Left renal cortex interstitium (tissue), 4 donors: ENCODE data around the gene HSPG2. TPM values are rescaled to one million over a fixed set of nuclear protein-coding genes. Genes with fewer than 3 reads are reported as not detected.

ENCODE experiments used
- DNase-seq, 4 donors: peaks; one replicate each; pipeline ENCODE4 v3.0.0-alpha.2; 2013; ENCODE audit warnings: low read depth in 4 of 4, low spot score in 2 of 4, missing footprints in 1 of 4
- polyA plus RNA-seq, 4 donors: library from polyadenylated mRNA; unstranded; fragments of 120-200 nt; gene quantifications; one replicate each; pipeline ENCODE4 v1.2.1, GENCODE V29; 2013; ENCODE audit not compliant: insufficient read length in 4 of 4

HSPG2 gene
- polyA plus RNA-seq, 4 donors = 114 to 185 (median 161) TPM

GRCh38 chr1:21775550-21775914 is 161.6 kb downstream of the HSPG2 start:
- DNase-seq = no peak

- no peak for DNase-seq
Observed at GRCh38 chr1:21774835-21775549, 162.1 kb downstream of the HSPG2 start.

GRCh38 chr1:21773585-21773984 is 163.5 kb downstream of the HSPG2 start:
- DNase-seq = no peak

Other genes starting within 250 kb of the HSPG2 start
- 10 to 100 TPM; 48.7 to 81.7 (median 66.1) TPM for gene USP48, start 154.2 kb downstream of the HSPG2 start, polyA plus RNA-seq
- gene LDLRAD2, start 125.0 kb downstream of the HSPG2 start, polyA plus RNA-seq = 1 to 10 TPM; 3.3 to 5.2 (median 4.3) TPM
- gene CELA3B, start 39.7 kb upstream of the HSPG2 start, polyA plus RNA-seq = under 1 TPM in 2 of 4 donors, not detected in 2; 0.31 to 0.49 TPM
- not detected for gene CELA3A, start 64.3 kb upstream of the HSPG2 start, polyA plus RNA-seq
- 100 to 1,000 TPM; 313 to 445 (median 366) TPM for gene CDC42, start 115.4 kb upstream of the HSPG2 start, polyA plus RNA-seq
- 10 to 100 TPM in 1 of 4 donors, 1 to 10 TPM in 3; 6.2 to 11.6 (median 8.5) TPM for gene WNT4, start 205.8 kb upstream of the HSPG2 start, polyA plus RNA-seq